H54 (cell line): ENCODE measurements around the gene ARL2.
A peak's percentile ranks its signal among the peaks of the same experiment; 100 is the strongest.
"Not testable (repeated sequence)": the region's sequence is repeated elsewhere in the genome, so short reads cannot be mapped to it uniquely, and the experiment has no call there.

ENCODE experiments used
- DNase-seq: peaks from one replicate; pipeline ENCODE4 v3.0.0; 2011; ENCODE audit warnings: low spot score, mixed read lengths; ENCODE audit not compliant: insufficient read length
- FAIRE-seq: peaks from 3 replicates; lab custom pipeline; 2011; peaks lifted over from hg19 to GRCh38; lab: Jason Lieb, UNC
- POLR2A ChIP-seq: IDR thresholded peaks from 2 replicates; pipeline ENCODE4 v1.6.1; 2011; ENCODE audit warnings: low read depth, mild to moderate bottlenecking, low read length

Gene ARL2

DNA sequence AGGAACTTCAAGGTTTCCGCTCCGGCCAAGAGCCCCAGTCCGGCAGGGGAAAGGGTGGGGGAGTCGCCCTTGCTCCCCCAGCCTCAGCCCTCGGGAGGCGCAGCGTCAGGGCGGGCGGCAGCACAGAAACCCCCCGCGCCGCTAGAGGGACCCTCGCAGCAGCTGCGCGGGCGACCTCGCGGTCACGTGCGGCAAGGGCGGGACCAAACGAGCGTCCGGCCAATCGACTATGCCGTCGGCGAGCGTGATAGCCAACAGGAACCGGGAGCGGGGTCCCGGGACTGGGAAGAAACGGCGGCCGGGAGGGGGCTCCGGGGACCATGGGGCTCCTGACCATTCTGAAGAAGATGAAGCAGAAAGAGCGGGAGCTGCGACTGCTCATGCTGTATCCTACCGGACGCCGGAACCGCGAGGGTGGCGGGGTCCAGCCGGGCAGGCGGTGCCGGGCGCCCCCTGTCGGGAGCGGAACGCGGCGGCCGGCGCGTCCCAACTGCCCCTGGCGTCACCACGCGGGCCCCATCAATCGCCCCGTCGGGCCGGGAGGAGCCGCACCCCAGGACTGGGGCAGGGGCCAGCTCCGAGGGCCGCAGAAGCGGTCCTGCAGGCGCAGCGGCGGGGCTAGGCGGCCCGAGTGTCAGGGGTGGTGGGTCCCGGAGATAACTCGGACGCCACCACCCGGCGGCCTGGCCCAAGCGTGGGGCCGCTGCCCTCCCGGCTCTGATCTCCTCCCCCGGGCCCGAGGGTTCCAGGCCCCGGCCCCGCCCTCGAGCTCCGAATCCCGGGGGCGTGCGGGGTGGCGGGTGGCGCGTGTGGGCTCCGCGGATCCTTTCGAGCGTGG, at the start of gene ARL2:
ARL2 (plus strand) TSS at position 273 of the 838 bp plus-strand sequence; CDS start at position 321, 48 bp downstream.
- FAIRE-seq (no peak), DNase-seq (peak; percentile 83)
- TF ChIP-seq POLR2A = peak; percentile 25; the same call in 1 of the 2 replicates

DNA sequence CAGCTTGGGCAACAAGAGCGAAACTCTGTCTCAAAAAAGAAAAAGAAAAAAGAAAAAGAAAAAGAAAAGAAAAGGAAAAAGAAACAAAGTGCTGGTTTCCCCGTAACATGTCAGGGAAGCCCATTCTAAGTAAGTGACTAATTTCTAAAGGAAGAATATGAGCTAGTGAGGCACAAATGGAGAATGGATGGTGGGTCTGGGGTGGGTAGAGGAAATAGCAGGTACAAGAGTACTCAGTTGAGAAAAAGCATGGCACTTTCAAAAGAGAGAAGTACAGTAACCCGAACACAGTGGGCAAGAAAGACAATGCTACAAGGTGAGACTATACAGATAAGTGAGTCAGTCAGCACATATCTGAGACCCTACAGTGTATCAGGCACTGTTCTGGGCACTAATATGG, 46.6 kb upstream of the ARL2 start:
- DNase-seq = no peak
- no peak for FAIRE-seq
- no peak for TF ChIP-seq POLR2A

DNA sequence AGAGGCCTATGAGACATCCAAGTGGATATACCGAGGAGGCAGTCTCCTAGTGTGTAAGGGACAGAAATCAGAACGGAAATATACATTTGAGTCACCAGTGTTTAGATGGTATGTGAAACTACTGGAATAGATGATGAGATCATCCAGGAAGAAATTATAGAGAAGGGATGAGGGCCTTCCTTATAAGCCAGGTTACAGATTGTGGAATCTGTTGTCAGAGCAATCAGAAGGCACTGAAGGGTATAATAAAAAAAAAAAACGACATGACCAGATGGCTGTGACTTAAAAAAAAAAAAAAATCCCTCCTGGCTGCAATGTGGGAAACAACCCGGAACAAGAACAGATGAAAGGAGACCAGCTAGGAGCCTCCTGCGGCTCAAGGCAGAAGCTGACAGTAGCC, 44.8 kb upstream of the ARL2 start:
- no peak for FAIRE-seq
- no peak for TF ChIP-seq POLR2A
- DNase-seq = peak; percentile 56

DNA sequence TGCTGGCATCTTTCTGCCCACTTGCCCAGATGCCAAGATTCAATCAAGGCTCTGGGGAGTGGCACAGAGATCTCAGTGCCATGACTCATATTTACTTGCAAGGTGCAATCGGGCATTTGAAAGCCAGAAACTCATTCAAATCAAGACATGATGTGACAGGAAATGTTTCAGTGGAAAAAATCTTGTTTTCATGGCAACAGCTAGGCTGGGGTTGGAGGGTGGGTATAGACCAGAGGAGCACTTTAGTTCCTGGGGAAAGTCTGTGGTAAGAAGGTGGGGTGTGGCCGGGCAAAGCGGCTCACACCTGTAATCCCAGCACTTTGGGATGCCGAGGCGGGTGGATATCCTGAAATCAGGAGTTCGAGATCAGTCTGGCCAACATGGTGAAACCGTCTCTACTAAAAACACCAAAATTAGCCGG, 43.2 kb upstream of the ARL2 start:
- FAIRE-seq (no peak), DNase-seq (peak; percentile 38)
- no peak for TF ChIP-seq POLR2A

DNA sequence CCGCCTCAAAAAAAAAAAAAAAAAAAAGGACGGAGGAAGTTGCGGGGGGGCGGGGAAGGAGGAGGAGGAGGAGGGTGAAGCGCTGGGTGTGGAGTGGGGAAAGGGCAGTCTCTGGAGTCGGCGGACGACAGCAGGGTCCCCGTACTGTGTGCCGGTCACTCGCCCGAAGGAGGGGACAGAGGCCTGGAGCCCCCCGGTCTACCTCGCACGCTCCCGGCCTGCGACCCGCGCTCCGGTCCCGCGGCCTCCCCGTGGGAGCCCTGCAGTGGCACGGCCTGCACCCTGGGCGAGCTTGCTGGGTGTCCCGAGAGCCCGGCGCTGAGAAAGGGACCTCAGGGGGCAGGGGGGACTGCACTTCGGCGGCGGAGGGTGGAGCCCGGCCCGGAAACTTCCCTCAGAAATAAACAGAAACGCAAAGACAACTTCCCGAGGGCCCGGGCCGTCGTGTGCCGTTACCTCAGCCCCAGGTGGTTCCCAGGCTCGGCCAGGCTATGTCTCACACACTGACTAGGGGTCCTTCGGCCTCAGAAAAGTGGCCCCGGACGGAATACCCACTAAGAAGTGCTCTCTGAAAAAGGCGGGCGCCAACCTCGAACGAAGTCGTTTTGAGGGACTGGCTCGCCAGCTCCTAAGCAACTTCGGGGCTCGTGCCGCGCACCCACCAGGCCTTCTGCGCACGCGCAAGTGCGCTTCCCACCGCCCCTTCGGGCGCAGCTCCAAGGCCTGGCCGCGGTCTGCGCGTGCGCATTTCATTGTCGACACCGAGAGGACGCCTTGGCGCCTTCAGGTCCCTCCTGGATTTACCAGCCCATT, 42.3 kb upstream of the ARL2 start, which contains the start of gene MAJIN:
MAJIN (minus strand) TSS at position 688 of the 813 bp plus-strand sequence. CDS start 12,703 bp downstream, outside the sequence.
- DNase-seq (no peak), FAIRE-seq (no peak)
- no peak for TF ChIP-seq POLR2A

DNA sequence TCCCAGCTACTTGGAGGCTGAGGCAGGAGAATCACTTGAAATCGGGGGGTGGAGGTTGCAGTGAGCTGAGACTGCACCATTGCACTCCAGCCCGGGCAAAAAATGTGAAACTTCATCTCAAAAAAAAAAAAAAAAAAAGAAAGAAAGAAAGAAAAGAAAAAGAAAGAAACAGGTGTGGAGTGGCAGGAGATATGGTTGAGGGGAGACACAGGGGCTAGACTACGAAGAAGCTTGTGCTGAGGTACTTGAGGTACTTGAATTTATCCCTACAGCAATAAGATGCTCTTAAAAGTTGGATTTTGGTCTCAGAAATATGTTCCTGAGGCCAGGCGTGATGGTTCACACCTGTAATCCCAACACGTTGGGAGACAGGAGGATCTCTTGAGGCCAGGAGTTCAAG, 39.8 kb upstream of the ARL2 start:
- FAIRE-seq (no peak), DNase-seq (no peak)
- TF ChIP-seq POLR2A = no peak

DNA sequence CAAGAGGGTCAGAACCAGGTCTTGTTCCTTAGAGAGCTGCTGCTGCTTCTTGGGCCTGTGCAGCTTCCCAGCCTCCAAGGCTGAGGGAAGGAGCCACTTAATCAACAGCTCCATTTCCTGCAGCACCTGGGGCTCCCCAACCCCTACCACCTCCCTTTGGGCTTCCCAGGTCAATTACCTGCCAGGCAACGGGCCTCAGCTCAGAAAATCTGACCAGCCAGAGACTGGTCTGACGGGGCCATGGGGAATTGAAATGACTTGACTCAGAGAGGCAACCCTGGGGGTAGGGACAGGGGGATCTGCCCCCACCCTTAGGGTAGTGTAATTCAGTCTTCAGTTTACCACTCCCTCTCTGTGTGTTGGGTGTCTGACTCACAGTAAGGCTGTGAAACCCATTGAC, 37.3 kb upstream of the ARL2 start:
- FAIRE-seq (no peak), DNase-seq (no peak)
- TF ChIP-seq POLR2A = no peak

DNA sequence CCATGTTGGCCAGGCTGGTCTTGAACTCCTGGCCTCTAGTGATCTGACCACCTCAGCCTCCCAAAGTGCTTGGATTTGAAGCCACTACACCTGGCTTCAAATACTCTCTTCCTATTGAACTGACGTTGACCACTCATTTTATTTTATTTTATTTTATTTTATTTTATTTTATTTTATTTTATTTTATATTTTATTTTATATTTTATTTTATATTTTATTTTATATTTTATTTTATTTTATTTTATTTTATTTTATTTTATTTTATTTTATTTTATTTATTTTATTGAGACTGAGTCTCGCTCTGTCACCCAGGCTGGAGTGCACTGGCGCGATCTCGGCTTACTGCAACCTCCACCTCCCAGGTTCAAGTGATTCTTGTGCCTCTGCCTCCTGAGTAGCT, 30.6 kb upstream of the ARL2 start:
- FAIRE-seq, DNase-seq: not testable (repeated sequence)

DNA sequence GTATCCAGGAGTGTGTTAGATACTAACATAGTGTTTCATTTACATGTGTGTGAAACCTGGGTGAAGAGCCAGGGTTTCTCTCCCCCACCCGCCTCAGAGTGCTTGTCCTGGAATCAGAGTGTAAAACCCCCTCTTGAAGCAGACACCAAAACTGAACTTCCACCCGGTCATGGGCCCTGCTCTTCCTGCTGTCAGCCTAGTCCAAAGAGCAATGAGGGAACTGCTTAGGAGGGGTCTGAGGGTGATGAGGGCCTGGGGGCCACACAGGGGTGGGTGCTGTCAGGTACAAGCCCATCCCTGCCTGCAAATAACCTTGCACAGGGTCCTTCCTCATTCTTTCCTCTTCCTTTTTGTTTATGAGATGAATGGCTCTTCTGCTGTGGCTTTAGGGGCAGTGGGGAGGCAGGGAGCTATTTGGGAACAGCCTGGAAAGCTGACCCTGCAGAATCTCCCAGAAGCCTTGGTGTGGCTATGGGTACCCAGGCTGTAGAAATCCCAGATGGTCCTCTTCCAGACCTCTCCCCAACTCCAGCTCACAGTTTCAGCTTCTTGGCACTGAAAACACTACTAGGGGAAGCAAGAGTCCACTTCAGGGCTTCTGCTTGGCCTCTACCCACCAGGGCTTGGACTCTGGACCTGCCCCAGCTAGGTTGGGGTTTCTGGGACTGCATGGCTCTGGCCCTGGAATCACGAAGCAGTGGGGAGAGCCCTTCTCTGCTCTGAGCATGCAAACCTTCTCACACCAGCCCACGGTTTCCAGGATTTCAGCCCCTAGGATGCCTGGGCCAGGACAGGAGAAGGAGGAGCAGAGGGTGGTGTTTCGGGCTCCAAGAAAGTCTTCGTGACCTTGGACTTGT, 25.7 kb upstream of the ARL2 start:
- DNase-seq (no peak), FAIRE-seq (no peak)
- TF ChIP-seq POLR2A = no peak

DNA sequence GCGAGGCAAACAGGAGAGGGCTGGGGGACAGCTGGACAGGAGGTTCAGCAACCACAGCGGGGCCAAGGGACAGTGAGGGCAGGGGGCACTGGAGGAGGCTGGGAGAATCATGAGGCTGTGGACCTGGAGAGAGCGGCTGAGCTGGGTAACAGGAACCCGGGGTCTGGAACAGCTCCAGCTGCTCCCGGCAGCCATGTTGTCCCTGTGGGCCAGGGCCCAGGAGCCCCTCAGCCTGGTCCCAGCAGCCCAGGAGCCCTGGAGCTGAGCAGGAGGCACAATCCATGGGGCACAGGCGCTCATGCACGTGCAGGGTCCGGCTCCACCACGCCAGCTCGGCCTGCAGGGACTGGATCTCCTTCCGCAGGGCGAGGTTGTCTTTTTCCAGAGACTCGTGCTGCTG, 24.5 kb upstream of the ARL2 start:
- no peak for TF ChIP-seq POLR2A
- FAIRE-seq (no peak), DNase-seq (no peak)

DNA sequence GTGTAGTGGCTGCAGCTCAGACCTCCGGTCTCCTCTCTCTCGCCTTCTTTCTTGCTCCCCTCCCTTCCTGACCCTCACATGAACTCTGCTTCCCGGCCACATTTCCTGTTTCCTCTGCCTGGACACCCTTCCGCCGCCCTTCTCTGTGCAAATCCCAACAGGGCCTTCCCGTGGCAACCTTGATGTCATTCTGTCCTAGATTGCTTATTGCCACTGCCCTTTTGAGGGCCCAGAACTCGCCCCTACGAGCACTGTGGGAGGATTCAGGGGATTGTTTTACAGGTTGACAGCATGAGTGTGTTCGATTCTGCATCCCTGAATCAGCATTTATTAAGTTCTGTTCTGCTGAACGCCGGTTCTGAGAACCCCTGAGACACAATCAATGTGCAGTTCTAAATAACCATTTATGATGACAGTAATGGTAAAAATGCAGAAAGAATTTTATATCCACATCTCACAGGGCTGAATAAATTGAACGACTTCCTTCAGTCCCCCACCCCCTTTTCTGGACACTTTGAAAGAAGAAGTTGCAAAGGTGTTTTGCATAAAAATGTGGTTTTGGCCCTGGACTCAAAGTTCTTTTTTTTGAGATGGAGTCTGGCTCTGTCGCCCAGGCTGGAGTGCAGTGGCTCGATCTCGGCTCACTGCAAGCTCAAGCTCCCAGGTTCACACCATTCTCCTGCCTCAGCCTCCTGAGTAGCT, 23.6 kb upstream of the ARL2 start:
- FAIRE-seq = no peak

DNA sequence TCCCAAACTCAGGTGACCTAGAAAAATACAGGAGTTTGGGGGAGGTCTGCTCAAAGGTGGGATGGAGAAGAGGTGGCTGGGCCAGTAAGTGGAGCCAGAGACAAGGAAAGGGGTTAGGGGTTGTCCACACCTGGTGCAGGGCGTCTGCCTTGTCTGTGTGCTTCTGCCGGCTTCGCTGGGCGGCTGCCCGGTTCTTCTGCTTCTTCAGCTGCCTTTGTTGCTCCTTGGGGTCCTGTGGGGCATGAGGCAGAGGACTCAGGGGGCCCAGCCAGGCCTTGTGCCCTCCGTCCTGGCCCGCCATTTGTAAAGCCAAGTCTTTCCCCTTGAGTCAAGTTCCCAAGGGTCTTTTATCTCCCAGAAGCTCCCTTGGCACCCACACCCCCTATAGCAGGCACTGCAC, 19.6 kb upstream of the ARL2 start:
- FAIRE-seq (no peak), DNase-seq (no peak)
- no peak for TF ChIP-seq POLR2A

More for the DNA sequence above, 23.6 kb upstream of the ARL2 start:
- no peak for TF ChIP-seq POLR2A
- DNase-seq = no peak

DNA sequence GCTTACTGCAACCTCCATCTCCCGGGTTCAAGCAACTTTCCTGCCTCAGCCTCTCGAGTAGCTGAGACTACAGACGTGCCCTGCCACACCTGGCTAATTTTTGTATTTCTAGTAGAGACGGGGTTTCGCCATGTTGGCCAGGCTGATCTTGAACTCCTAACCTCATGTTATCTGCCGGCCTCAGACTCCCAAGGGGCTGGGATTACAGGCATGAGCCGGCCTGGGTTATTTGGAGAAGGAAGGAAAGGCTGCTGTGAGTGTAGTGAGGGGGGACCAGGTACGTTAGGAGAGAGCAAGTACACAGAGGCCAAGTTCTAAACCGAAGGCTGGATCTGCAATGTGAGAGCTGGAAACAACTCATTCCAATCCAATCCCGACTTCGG, 17.6 kb upstream of the ARL2 start:
- no peak for DNase-seq
- FAIRE-seq = no peak
- no peak for TF ChIP-seq POLR2A
